ENCODE measurements around the gene NPM3. TPM values are rescaled to one million over a fixed set of nuclear protein-coding genes. Genes with fewer than 3 reads are reported as not detected.

NPM3 gene
- total RNA-seq, 1 experiment from 2014 or later: 92.6 TPM

DNA sequence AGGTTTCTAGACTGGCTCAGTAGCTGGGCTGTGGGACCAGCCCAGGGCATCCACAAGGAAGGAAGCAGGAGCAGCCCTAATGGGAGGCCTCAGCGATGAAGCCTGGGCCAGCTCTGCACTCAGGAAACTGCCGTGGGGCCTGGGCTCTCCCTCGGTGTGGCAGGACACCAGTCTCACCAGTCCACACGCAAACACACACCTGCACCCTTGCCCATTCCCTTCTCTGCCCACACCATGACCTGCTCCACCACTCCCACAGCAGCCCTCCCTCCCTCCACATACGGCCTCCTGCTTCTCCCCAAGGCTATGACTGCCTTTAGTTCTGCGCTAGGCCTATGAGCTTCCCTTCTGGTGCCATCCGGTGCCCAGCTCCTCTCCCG lies 14.5 kb downstream of the NPM3 start:
- H3K27me3 ChIP-seq (replicated peaks; ENCODE audit: control insufficient read depth, insufficient read depth, low read length): peaks cover 1% of the 10 kb centered on the region; the same call in 1 of the 2 replicates
- POLR2A ChIA-PET: no interaction called here
- H3K9me3 Mint-ChIP-seq (ENCODE audit: unreplicated experiment): no peaks in the 10 kb centered on the region
- TF ChIP-seq CTCF (IDR thresholded peaks at IDR 0.05; ENCODE audit: insufficient read depth in 1 of 2, low read depth in 1 of 2, low read length in 1 of 2, severe bottlenecking in 1 of 2, unreplicated experiment in 1 of 2): no peak
- H3K4me1 ChIP-seq: no peaks in the 10 kb centered on the region
- intact Hi-C loops (cut with micrococcal nuclease; ENCODE audit: unreplicated experiment): no loop called here
- no peaks in the 10 kb centered on the region for H3K36me3 ChIP-seq (ENCODE audit: control insufficient read depth, insufficient read depth, low read length)
- CTCF ChIA-PET: no interaction called here
- no peaks in the 10 kb centered on the region for H3K36me3 Mint-ChIP-seq (ENCODE audit: insufficient read depth, unreplicated experiment)
- BruUV-seq (replicated peaks): no TSS peak
- H3K27me3 Mint-ChIP-seq (ENCODE audit: insufficient read depth, unreplicated experiment): peaks cover 6% of the 10 kb centered on the region
- H3K4me1 Mint-ChIP-seq (ENCODE audit: low read depth, unreplicated experiment): no peaks in the 10 kb centered on the region
- H3K4me3 ChIP-seq (ENCODE audit: low read depth, low read length): no peak overlapping the region
- no peaks in the 10 kb centered on the region for H3K9me3 ChIP-seq
- no peak for DNase-seq
- H3K4me3 Mint-ChIP-seq (ENCODE audit: unreplicated experiment): no peak overlapping the region
- H3K27ac Mint-ChIP-seq (ENCODE audit: unreplicated experiment): no peak overlapping the region

GRCh38 chr10:101767966-101768790 lies 15.1 kb downstream of the NPM3 start:
- DNase-seq: peak in 1 of 2 experiments; percentile 23
- no peak for TF ChIP-seq CTCF (IDR thresholded peaks at IDR 0.05; ENCODE audit: insufficient read depth in 1 of 2, low read depth in 1 of 2, low read length in 1 of 2, severe bottlenecking in 1 of 2, unreplicated experiment in 1 of 2)
- peaks cover 6% of the 10 kb centered on the region for H3K27me3 Mint-ChIP-seq (ENCODE audit: insufficient read depth, unreplicated experiment)
- no peak overlapping the region for H3K4me3 Mint-ChIP-seq (ENCODE audit: unreplicated experiment)
- H3K27ac Mint-ChIP-seq (ENCODE audit: unreplicated experiment): no peak overlapping the region
- H3K27me3 ChIP-seq (replicated peaks; ENCODE audit: control insufficient read depth, insufficient read depth, low read length): peaks cover 1% of the 10 kb centered on the region; the same call in 1 of the 2 replicates
- H3K4me1 ChIP-seq: no peaks in the 10 kb centered on the region
- no peaks in the 10 kb centered on the region for H3K36me3 Mint-ChIP-seq (ENCODE audit: insufficient read depth, unreplicated experiment)
- no peak overlapping the region for H3K4me3 ChIP-seq (ENCODE audit: low read depth, low read length)
- H3K9me3 ChIP-seq: no peaks in the 10 kb centered on the region
- ChIA-PET POLR2A (no interaction called here), CTCF (no interaction called here)
- no TSS peak for BruUV-seq (replicated peaks)
- intact Hi-C loops (cut with micrococcal nuclease; ENCODE audit: unreplicated experiment): no loop called here
- no peaks in the 10 kb centered on the region for H3K9me3 Mint-ChIP-seq (ENCODE audit: unreplicated experiment)
- H3K4me1 Mint-ChIP-seq (ENCODE audit: low read depth, unreplicated experiment): no peaks in the 10 kb centered on the region
- H3K36me3 ChIP-seq (ENCODE audit: control insufficient read depth, insufficient read depth, low read length): no peaks in the 10 kb centered on the region

DNA sequence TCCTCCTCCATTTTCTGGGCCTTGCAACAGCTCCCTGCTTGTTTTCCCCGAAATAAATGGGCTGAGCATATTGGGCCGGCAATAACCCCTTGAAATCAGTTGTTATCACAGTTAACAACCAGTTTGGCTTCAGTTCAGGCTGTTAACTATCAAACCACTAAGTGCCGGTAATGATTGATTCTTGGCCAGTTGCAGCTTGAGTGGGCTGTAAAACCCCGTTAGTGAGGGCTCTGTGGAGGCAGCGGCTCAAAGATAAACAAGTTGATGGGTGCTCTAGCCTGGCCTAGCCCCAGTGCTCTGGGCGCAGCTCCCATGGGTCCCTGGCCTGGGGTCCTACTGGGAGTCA lies 15.7 kb downstream of the NPM3 start:
- no peak for TF ChIP-seq CTCF (IDR thresholded peaks at IDR 0.05; ENCODE audit: insufficient read depth in 1 of 2, low read depth in 1 of 2, low read length in 1 of 2, severe bottlenecking in 1 of 2, unreplicated experiment in 1 of 2)
- H3K36me3 Mint-ChIP-seq (ENCODE audit: insufficient read depth, unreplicated experiment): no peaks in the 10 kb centered on the region
- H3K4me1 Mint-ChIP-seq (ENCODE audit: low read depth, unreplicated experiment): no peaks in the 10 kb centered on the region
- H3K4me3 Mint-ChIP-seq (ENCODE audit: unreplicated experiment): no peak overlapping the region
- H3K27me3 Mint-ChIP-seq (ENCODE audit: insufficient read depth, unreplicated experiment): peaks cover 6% of the 10 kb centered on the region
- H3K4me1 ChIP-seq: no peaks in the 10 kb centered on the region
- DNase-seq: no peak
- no peaks in the 10 kb centered on the region for H3K9me3 Mint-ChIP-seq (ENCODE audit: unreplicated experiment)
- no TSS peak for BruUV-seq (replicated peaks)
- intact Hi-C loops (cut with micrococcal nuclease; ENCODE audit: unreplicated experiment): no loop called here
- H3K27me3 ChIP-seq (replicated peaks; ENCODE audit: control insufficient read depth, insufficient read depth, low read length): 0 out of 2 replicates have a peak, but pooled peaks cover 1% of the 10 kb centered on the region
- ChIA-PET POLR2A (no interaction called here), CTCF (no interaction called here)
- no peaks in the 10 kb centered on the region for H3K9me3 ChIP-seq
- H3K36me3 ChIP-seq (ENCODE audit: control insufficient read depth, insufficient read depth, low read length): no peaks in the 10 kb centered on the region
- H3K27ac Mint-ChIP-seq (ENCODE audit: unreplicated experiment): no peak overlapping the region
- H3K4me3 ChIP-seq (ENCODE audit: low read depth, low read length): no peak overlapping the region
